Activated CD8-positive, alpha-beta T cell treated with anti-CD3 and anti-CD28 coated beads for 36 hours (primary cell): ENCODE data around the gene ZNF341. TPM values are rescaled to one million over a fixed set of nuclear protein-coding genes. Genes with fewer than 3 reads are reported as not detected.

Experiments
- ATAC-seq: fragments of 200-7000 bp; cut with Tn5 transposase; one replicate; pipeline ENCODE4 v1.10.0; 2021; ENCODE audit warnings: mild to moderate bottlenecking, moderate library complexity
- CTCF ChIA-PET: fragments of 350-600 bp; sonication (Branson Sonifier 250); formaldehyde crosslinking; loops from one replicate; lab custom pipeline; 2021; ENCODE audit warnings: antibody characterized with exemption; lab: Charles Lee
- POLR2A ChIA-PET: fragments of 350-600 bp; sonication (Branson Sonifier 250); formaldehyde crosslinking; loops from one replicate; lab custom pipeline; 2021; ENCODE audit warnings: antibody characterized with exemption; lab: Charles Lee
- DNase-seq: peaks from one replicate; pipeline ENCODE4 v3.0.0-alpha.2; 2020
- H3K27ac Mint-ChIP-seq: one replicate; pipeline ENCODE4 v1.8.0; 2021; ENCODE audit warnings: mild to moderate bottlenecking, mixed read lengths
- H3K27me3 Mint-ChIP-seq: one replicate; pipeline ENCODE4 v1.8.0; 2021; ENCODE audit warnings: mixed read lengths
- H3K36me3 Mint-ChIP-seq: one replicate; pipeline ENCODE4 v1.8.0; 2021; ENCODE audit warnings: low read depth, mixed read lengths
- H3K4me1 Mint-ChIP-seq: one replicate; pipeline ENCODE4 v1.8.0; 2021; ENCODE audit warnings: low read depth, mixed read lengths
- H3K4me3 Mint-ChIP-seq: one replicate; pipeline ENCODE4 v1.8.0; 2021; ENCODE audit warnings: mild to moderate bottlenecking, moderate library complexity, mixed read lengths
- H3K9me3 Mint-ChIP-seq: one replicate; pipeline ENCODE4 v1.8.0; 2021; ENCODE audit warnings: mixed read lengths
- CTCF ChIP-seq: fragments of 200-600 bp; IDR thresholded peaks from one replicate; pipeline ENCODE4 v1.8.0; 2022; ENCODE audit warnings: antibody characterized with exemption, mild to moderate bottlenecking
- intact Hi-C: fragments of 100-400 bp; cut with micrococcal nuclease; formaldehyde crosslinking; loops from one replicate; pipeline ENCODE4 v1.10.0; 2022
- total RNA-seq, 2 experiments: library from RNA; stranded (reverse); gene quantifications; one replicate each; pipeline ENCODE4 v1.2.3, GENCODE V29; 2021

The ZNF341 gene
- total RNA-seq, 2 experiments from 2014 or later, result 4.3 to 5.0 TPM

DNA sequence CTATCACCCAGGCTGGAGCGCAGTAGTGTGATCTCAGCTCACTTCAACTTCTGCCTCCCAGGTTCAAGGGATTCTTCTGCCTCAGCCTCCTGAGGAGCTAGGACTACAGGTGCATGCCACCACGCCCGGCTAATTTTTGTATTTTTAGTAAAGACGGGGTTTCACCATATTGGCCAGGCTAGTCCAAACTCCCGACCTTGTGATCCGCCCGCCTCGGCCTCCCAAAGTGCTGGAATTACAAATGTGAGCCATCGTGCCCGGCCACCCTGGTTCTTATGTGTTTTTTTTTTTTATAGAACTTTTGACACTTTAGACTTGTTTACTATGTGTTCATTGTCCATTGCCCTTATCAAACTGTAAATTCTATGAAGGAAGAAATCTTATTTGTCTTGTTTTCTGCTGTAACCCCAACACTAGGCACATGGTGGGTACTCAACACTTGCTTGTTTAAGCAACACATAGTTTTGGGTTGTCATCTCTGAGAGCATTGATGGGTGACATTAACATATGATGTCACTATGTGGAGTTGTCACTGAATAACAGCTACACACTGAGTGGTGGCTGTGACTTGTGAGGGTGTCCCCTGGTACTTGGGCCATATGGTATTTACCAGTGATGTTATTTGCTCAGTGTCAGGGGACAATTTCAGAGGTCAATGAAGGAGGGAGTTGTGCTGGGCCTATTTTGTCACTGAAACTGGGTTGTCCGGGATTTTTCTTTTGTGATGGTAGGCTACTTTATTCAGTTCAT is 10.2 kb upstream of the ZNF341 start:
- intact Hi-C loops, result no loop called here
- POLR2A ChIA-PET, result interaction anchor here (3.5 kb wide), 1 partner anchor 36 kb away, joined by 27 read pairs; the partner anchor contains the start of gene E2F1
- H3K27ac Mint-ChIP-seq, result no peak overlapping the region

DNA sequence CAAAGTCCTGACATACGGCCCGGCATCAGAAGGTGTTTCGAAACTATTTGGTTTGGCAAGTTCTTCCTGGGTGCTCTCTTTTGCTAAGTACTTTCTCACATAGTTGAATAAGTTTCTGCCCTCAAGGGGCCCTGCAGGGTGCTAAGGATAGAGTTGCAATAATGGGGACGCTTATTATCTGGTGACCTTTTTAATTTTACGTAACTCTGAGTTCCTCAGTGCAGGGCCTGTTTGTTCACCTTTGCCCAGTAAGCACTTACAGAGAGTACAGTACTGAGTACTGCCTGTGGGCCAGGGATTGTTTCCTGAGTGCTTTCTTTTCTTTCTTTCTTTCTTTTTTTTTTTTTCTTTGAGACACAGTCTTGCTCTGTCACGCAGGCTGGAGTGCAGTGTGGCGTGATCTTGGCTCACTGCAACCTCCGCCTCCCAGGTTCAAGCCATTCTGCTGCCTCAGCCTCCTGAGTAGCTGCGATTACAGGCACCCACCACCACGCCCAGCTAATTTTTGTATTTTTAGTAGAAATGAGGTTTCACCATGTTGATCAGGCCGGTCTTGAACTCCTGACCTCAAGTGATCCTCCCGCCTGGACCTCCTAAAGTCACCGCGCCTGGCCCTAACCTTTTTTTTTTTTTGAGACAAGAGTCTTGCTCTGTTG is 7.2 kb upstream of the ZNF341 start:
- CTCF ChIA-PET, result interaction anchor here (2.0 kb wide), 1 partner anchor 57 kb away, joined by 5 read pairs; no protein-coding TSS in a partner anchor
- peaks cover 6% of the 10 kb centered on the region for H3K4me1 Mint-ChIP-seq
- H3K27me3 Mint-ChIP-seq, result no peaks in the 10 kb centered on the region
- no peaks in the 10 kb centered on the region for H3K36me3 Mint-ChIP-seq
- ATAC-seq, result no peak
- POLR2A ChIA-PET, result no interaction called here
- no peaks in the 10 kb centered on the region for H3K9me3 Mint-ChIP-seq
- H3K4me3 Mint-ChIP-seq, result no peak overlapping the region
- DNase-seq, result no peak
- TF ChIP-seq CTCF, result no peak
- no peak overlapping the region for H3K27ac Mint-ChIP-seq
- intact Hi-C loops, result no loop called here

More for the DNA sequence above, 10.2 kb upstream of the ZNF341 start:
- no peak for DNase-seq
- no peak for ATAC-seq
- Mint-ChIP-seq H3K4me1 (peaks cover 14% of the 10 kb centered on the region), H3K9me3 (no peaks in the 10 kb centered on the region), H3K36me3 (no peaks in the 10 kb centered on the region), H3K4me3 (peak overlapping the region; percentile 91), H3K27me3 (no peaks in the 10 kb centered on the region)
- TF ChIP-seq CTCF, result no peak
- CTCF ChIA-PET, result no interaction called here

DNA sequence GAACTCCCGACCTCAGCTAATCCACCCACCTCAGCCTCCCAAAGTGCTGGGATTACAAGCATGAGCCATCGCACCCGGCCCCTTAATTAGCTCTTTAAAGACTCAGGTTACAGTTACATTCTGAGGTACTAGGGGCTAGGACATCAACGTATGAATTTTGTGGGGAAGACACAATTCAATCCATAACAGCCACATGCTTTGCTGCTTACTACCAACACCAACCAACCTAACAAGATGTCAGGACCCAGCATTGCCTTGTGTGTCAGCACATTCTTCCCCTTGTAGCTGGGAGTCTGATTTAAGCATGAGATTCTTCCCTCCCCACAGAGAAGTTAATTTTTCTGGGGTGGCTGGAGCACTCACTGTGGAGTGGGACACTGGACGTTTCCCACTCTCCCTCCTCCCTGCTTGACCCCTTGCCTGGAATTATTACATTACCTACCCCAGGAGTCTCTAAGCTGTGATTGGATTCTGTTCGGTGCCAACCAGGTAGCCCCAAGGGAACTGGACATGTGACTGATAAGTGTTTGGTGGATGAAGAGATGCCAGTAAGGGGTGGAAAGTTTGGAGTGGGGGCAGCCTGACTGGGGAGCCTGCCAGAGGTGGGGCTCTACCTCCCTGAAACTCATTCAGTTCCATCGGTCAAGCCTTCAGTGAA is 6.1 kb upstream of the ZNF341 start:
- ChIA-PET POLR2A (interaction anchor here (2.5 kb wide), 1 partner anchor 40 kb away, joined by 5 read pairs; no protein-coding TSS in a partner anchor), CTCF (interaction anchor here (2.0 kb wide), 1 partner anchor 58 kb away, joined by 5 read pairs; no protein-coding TSS in a partner anchor)
- no peaks in the 10 kb centered on the region for H3K36me3 Mint-ChIP-seq
- intact Hi-C loops, result no loop called here
- H3K4me3 Mint-ChIP-seq, result no peak overlapping the region
- peaks cover 4% of the 10 kb centered on the region for H3K4me1 Mint-ChIP-seq
- no peaks in the 10 kb centered on the region for H3K9me3 Mint-ChIP-seq
- H3K27ac Mint-ChIP-seq, result no peak overlapping the region
- TF ChIP-seq CTCF, result no peak
- no peaks in the 10 kb centered on the region for H3K27me3 Mint-ChIP-seq
- no peak for ATAC-seq
- DNase-seq, result no peak

GRCh38 chr20:33727115-33727479 is 4.7 kb upstream of the ZNF341 start:
- no peak for DNase-seq
- H3K9me3 Mint-ChIP-seq, result no peaks in the 10 kb centered on the region
- ChIA-PET POLR2A (interaction anchor here (2.5 kb wide), 1 partner anchor 42 kb away, joined by 5 read pairs; no protein-coding TSS in a partner anchor), CTCF (no interaction called here)
- H3K4me3 Mint-ChIP-seq, result no peak overlapping the region
- H3K27ac Mint-ChIP-seq, result no peak overlapping the region
- no peaks in the 10 kb centered on the region for H3K36me3 Mint-ChIP-seq
- no peaks in the 10 kb centered on the region for H3K27me3 Mint-ChIP-seq
- peaks cover 7% of the 10 kb centered on the region for H3K4me1 Mint-ChIP-seq
- intact Hi-C loops, result no loop called here
- ATAC-seq, result no peak
- TF ChIP-seq CTCF, result no peak
